Colonic mucosa (tissue), 4 donors: ENCODE data around the gene DOCK7. TPM values are rescaled to one million over a fixed set of nuclear protein-coding genes. Genes with fewer than 3 reads are reported as not detected.

Experiments
- DNase-seq: peaks from one replicate; pipeline ENCODE4 v3.0.0-alpha.2; 2020
- H3K27ac ChIP-seq: fragments of 200-600 bp; one replicate; pipeline ENCODE4 v1.8.0; 2021
- H3K27me3 ChIP-seq: fragments of 200-600 bp; one replicate; pipeline ENCODE4 v1.8.0; 2021
- H3K36me3 ChIP-seq: fragments of 200-600 bp; one replicate; pipeline ENCODE4 v1.8.0; 2021
- H3K4me1 ChIP-seq: fragments of 200-600 bp; one replicate; pipeline ENCODE4 v1.8.0; 2021; ENCODE audit warnings: mild to moderate bottlenecking
- H3K4me3 ChIP-seq: fragments of 200-600 bp; one replicate; pipeline ENCODE4 v1.8.0; 2021
- H3K9ac ChIP-seq, 2 donors: one replicate each; pipeline ENCODE4 v1.7.0; 2013; ENCODE audit warnings: control low read depth in 2 of 2, low read depth in 2 of 2, low read length in 2 of 2
- H3K9me3 ChIP-seq: fragments of 200-600 bp; one replicate; pipeline ENCODE4 v1.8.0; 2021
- CTCF ChIP-seq: fragments of 200-600 bp; IDR thresholded peaks from one replicate; pipeline ENCODE4 v1.8.0; 2022; ENCODE audit warnings: antibody characterized with exemption, mild to moderate bottlenecking
- intact Hi-C: fragments of 100-400 bp; cut with DNase I; formaldehyde crosslinking; loops from one replicate; pipeline ENCODE4 v1.14.1; 2022
- total RNA-seq, 2 donors: library from RNA; stranded (reverse); fragmentation: NEBNext Ultra II Directional in 1 of 2; extraction: Animal tissue kit (Norgen Biotek cat#: 25700) in 1 of 2; gene quantifications; one replicate each; pipeline ENCODE4 v1.2.1, GENCODE V29; 2021
- donor health status: healthy.
- donor health status: DM: no; HTN: no; CAD: no.
- donor health status: DM: no; HTN: no; CAD: no.

The DOCK7 gene
- total RNA-seq, 2 donors from 2014 or later: 44.9 to 53.7 TPM

GRCh38 chr1:62676611-62677356 lies 11.4 kb downstream of the DOCK7 start:
- intact Hi-C loops: no loop called here
- Histone ChIP-seq H3K27ac (no peak overlapping the region), H3K9ac (no peak overlapping the region), H3K27me3 (no peaks in the 10 kb centered on the region), H3K9me3 (no peaks in the 10 kb centered on the region), H3K4me3 (no peak overlapping the region), H3K4me1 (no peaks in the 10 kb centered on the region), H3K36me3 (no peaks in the 10 kb centered on the region)
- no peak for DNase-seq
- no peak for TF ChIP-seq CTCF

- no peak overlapping the region for H3K4me3 ChIP-seq
- no peaks in the 10 kb centered on the region for H3K27me3 ChIP-seq
- H3K9me3 ChIP-seq: no peaks in the 10 kb centered on the region
- no peak overlapping the region for H3K9ac ChIP-seq
- no peak overlapping the region for H3K27ac ChIP-seq
- no peak for TF ChIP-seq CTCF
- no peak for DNase-seq
- intact Hi-C loops: no loop called here
- no peaks in the 10 kb centered on the region for H3K36me3 ChIP-seq
- no peaks in the 10 kb centered on the region for H3K4me1 ChIP-seq
Observed at GRCh38 chr1:62673629-62674028, 14.6 kb downstream of the DOCK7 start.

- intact Hi-C loops: no loop called here
- no peaks in the 10 kb centered on the region for H3K4me1 ChIP-seq
- H3K27ac ChIP-seq: no peak overlapping the region
- no peak for TF ChIP-seq CTCF
- no peak overlapping the region for H3K4me3 ChIP-seq
- H3K9me3 ChIP-seq: no peaks in the 10 kb centered on the region
- no peaks in the 10 kb centered on the region for H3K36me3 ChIP-seq
- H3K27me3 ChIP-seq: no peaks in the 10 kb centered on the region
- no peak for DNase-seq
- no peak overlapping the region for H3K9ac ChIP-seq
Observed at GRCh38 chr1:62672029-62672428, 16.2 kb downstream of the DOCK7 start.

GRCh38 chr1:62654744-62655143 lies 33.4 kb downstream of the DOCK7 start:
- H3K4me3 ChIP-seq: no peak overlapping the region

DNA sequence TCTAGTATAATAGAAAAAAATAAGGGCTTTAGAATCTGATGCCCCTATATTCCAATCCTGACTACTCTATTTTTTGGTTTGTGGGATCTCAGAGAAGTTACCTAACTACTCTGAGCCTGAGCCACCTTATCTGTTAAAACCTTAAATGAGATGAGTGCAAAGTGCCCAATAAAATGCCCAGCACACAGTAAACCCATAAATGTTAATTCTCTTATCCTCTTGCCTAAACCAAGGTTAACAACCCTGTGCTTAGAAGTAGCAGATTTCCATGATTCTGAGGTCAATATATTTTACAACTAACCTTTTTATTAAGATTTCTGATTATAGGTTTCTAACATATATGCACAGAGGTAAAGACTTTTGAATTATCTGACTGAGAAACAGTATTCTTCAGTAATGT lies 35.8 kb downstream of the DOCK7 start:
- no peaks in the 10 kb centered on the region for H3K27me3 ChIP-seq
- no peak for DNase-seq
- intact Hi-C loops: no loop called here
- no peaks in the 10 kb centered on the region for H3K4me1 ChIP-seq
- no peak overlapping the region for H3K27ac ChIP-seq
- no peak overlapping the region for H3K4me3 ChIP-seq
- TF ChIP-seq CTCF: no peak
- H3K36me3 ChIP-seq: no peaks in the 10 kb centered on the region
- H3K9ac ChIP-seq: no peak overlapping the region
- no peaks in the 10 kb centered on the region for H3K9me3 ChIP-seq

More at GRCh38 chr1:62654744-62655143, 33.4 kb downstream of the DOCK7 start:
- DNase-seq: no peak
- no peaks in the 10 kb centered on the region for H3K36me3 ChIP-seq
- no peak overlapping the region for H3K27ac ChIP-seq
- H3K4me1 ChIP-seq: no peaks in the 10 kb centered on the region
- intact Hi-C loops: no loop called here
- no peak overlapping the region for H3K9ac ChIP-seq
- H3K27me3 ChIP-seq: no peaks in the 10 kb centered on the region
- no peak for TF ChIP-seq CTCF
- no peaks in the 10 kb centered on the region for H3K9me3 ChIP-seq
